NT2/D1 (cell line): ENCODE measurements around the gene UTF1.

Source experiments
- DNase-seq: peaks from one replicate; pipeline ENCODE4 v3.0.0-alpha.2; 2011; ENCODE audit warnings: low read depth, low spot score
- H3K27me3 ChIP-seq: 2 replicates; pipeline ENCODE4 v1.6.0; 2011; ENCODE audit warnings: mild to moderate bottlenecking; ENCODE audit not compliant: insufficient read length, insufficient read depth
- H3K36me3 ChIP-seq: 2 replicates; pipeline ENCODE4 v1.6.1; 2011; ENCODE audit warnings: mild to moderate bottlenecking, low read length, mixed read lengths; ENCODE audit not compliant: insufficient read depth, insufficient read length
- H3K4me1 ChIP-seq: 2 replicates; pipeline ENCODE4 v1.5.1; 2011; ENCODE audit not compliant: insufficient read depth, insufficient read length
- H3K4me3 ChIP-seq: 2 replicates; pipeline ENCODE4 v1.5.1; 2011; ENCODE audit warnings: low read depth; ENCODE audit not compliant: insufficient read length
- H3K9ac ChIP-seq: 2 replicates; pipeline ENCODE4 v1.6.0; 2011; ENCODE audit warnings: low read depth; ENCODE audit not compliant: insufficient read length
- H3K9me3 ChIP-seq: 2 replicates; pipeline ENCODE4 v1.5.1; 2011; ENCODE audit warnings: mild to moderate bottlenecking, low read length; ENCODE audit not compliant: insufficient read depth
- SUZ12 ChIP-seq: IDR thresholded peaks from 2 replicates; pipeline ENCODE4 v1.6.1; 2011; ENCODE audit not compliant: insufficient read length, insufficient read depth; ENCODE audit errors: extremely low read depth
- YY1 ChIP-seq: IDR thresholded peaks from 2 replicates; pipeline ENCODE4 v1.6.1; 2011; ENCODE audit not compliant: insufficient read length, insufficient read depth
- ZNF274 ChIP-seq: IDR thresholded peaks from 2 replicates; pipeline ENCODE4 v1.6.1; 2011; ENCODE audit warnings: mild to moderate bottlenecking, low read depth, low read length

The UTF1 gene

GRCh38 chr10:133276100-133276434 lies 46.0 kb downstream of the UTF1 start:
- Histone ChIP-seq H3K27me3 (peaks cover 5% of the 10 kb centered on the region), H3K36me3 (peaks cover 19% of the 10 kb centered on the region), H3K9me3 (no peaks in the 10 kb centered on the region), H3K4me1 (peaks cover 20% of the 10 kb centered on the region), H3K4me3 (peak overlapping the region; percentile 34), H3K9ac (no peak overlapping the region)
- no peak for DNase-seq
- no peak for TF ChIP-seq ZNF274
- TF ChIP-seq YY1, result no peak
- TF ChIP-seq SUZ12, result no peak

GRCh38 chr10:133276435-133277201 lies 46.6 kb downstream of the UTF1 start, which contains the start of gene ADAM8:
TSS of gene ADAM8 (minus strand) at chr10:133276868. CDS start at chr10:133276817, 51 bp downstream.
- no peak for TF ChIP-seq YY1
- no peak for TF ChIP-seq SUZ12
- no peak for TF ChIP-seq ZNF274
- DNase-seq, result no peak
- Histone ChIP-seq H3K27me3 (peaks cover 5% of the 10 kb centered on the region), H3K9me3 (no peaks in the 10 kb centered on the region), H3K4me1 (peaks cover 20% of the 10 kb centered on the region), H3K9ac (no peak within 1 kb of the TSS), H3K4me3 (peak within 1 kb of the TSS; percentile 34), H3K36me3 (peaks cover 24% of the 10 kb centered on the region)

GRCh38 chr10:133277277-133277992 lies 47.4 kb downstream of the UTF1 start:
- H3K4me3 ChIP-seq, result no peak overlapping the region
- peaks cover 5% of the 10 kb centered on the region for H3K27me3 ChIP-seq
- H3K36me3 ChIP-seq, result peaks cover 28% of the 10 kb centered on the region
- no peak overlapping the region for H3K9ac ChIP-seq
- no peaks in the 10 kb centered on the region for H3K9me3 ChIP-seq
- H3K4me1 ChIP-seq, result peaks cover 20% of the 10 kb centered on the region
- TF ChIP-seq ZNF274 (no peak), YY1 (no peak), SUZ12 (no peak)
- no peak for DNase-seq

- peaks cover 20% of the 10 kb centered on the region for H3K4me1 ChIP-seq
- no peak overlapping the region for H3K9ac ChIP-seq
- no peak for TF ChIP-seq ZNF274
- no peak for TF ChIP-seq SUZ12
- no peak for TF ChIP-seq YY1
- H3K4me3 ChIP-seq, result no peak overlapping the region
- H3K27me3 ChIP-seq, result peaks cover 5% of the 10 kb centered on the region
- no peaks in the 10 kb centered on the region for H3K9me3 ChIP-seq
- peaks cover 34% of the 10 kb centered on the region for H3K36me3 ChIP-seq
- no peak for DNase-seq
Measured at GRCh38 chr10:133277993-133278576, 48.1 kb downstream of the UTF1 start.

- Histone ChIP-seq H3K9ac (no peak overlapping the region), H3K4me3 (no peak overlapping the region)
- no peak for DNase-seq
Measured at GRCh38 chr10:133278577-133279265, 48.7 kb downstream of the UTF1 start.

GRCh38 chr10:133279326-133280226 lies 49.6 kb downstream of the UTF1 start:
- no peaks in the 10 kb centered on the region for H3K9me3 ChIP-seq
- H3K4me1 ChIP-seq, result peaks cover 18% of the 10 kb centered on the region
- no peak overlapping the region for H3K4me3 ChIP-seq
- DNase-seq, result no peak
- peaks cover 47% of the 10 kb centered on the region for H3K36me3 ChIP-seq
- peaks cover 5% of the 10 kb centered on the region for H3K27me3 ChIP-seq
- H3K9ac ChIP-seq, result peak overlapping the region; percentile 32
- TF ChIP-seq SUZ12 (no peak), ZNF274 (no peak), YY1 (no peak)

More at GRCh38 chr10:133278577-133279265, 48.7 kb downstream of the UTF1 start:
- no peak for TF ChIP-seq YY1
- no peak for TF ChIP-seq ZNF274
- TF ChIP-seq SUZ12, result no peak
- peaks cover 41% of the 10 kb centered on the region for H3K36me3 ChIP-seq
- peaks cover 20% of the 10 kb centered on the region for H3K4me1 ChIP-seq
- peaks cover 5% of the 10 kb centered on the region for H3K27me3 ChIP-seq
- no peaks in the 10 kb centered on the region for H3K9me3 ChIP-seq
